SK-N-SH treated with all-trans-retinoic acid at 6 μM for 48 hours (cell line): ENCODE measurements around the gene TBXAS1.

ENCODE experiments used
- ATAC-seq: fragments of 200-7000 bp; cut with Tn5 transposase; 3 replicates; pipeline ENCODE4 v1.9.1; 2020; ENCODE audit warnings: mild to moderate bottlenecking, moderate library complexity
- ARNTL ChIP-seq: fragments of 450-650 bp; formaldehyde crosslinking; IDR thresholded peaks from 2 replicates; pipeline ENCODE4 v1.5.0; 2020; ENCODE audit warnings: low read depth, mild to moderate bottlenecking, moderate library complexity, borderline replicate concordance
- BACH2 ChIP-seq: fragments of 250-450 bp; sonication (Bioruptor Pico); IDR thresholded peaks from 2 replicates; pipeline ENCODE4 v1.9.0; 2021; ENCODE audit warnings: mild to moderate bottlenecking, borderline replicate concordance
- CREB5 ChIP-seq: fragments of 250-450 bp; sonication (Bioruptor Pico); IDR thresholded peaks from 2 replicates; pipeline ENCODE4 v1.5.1; 2020; ENCODE audit warnings: low read depth, mild to moderate bottlenecking, moderate library complexity
- CSDC2 ChIP-seq: fragments of 250-450 bp; sonication (Bioruptor Pico); IDR thresholded peaks from 2 replicates; pipeline ENCODE4 v1.5.0; 2020; ENCODE audit warnings: mild to moderate bottlenecking, moderate library complexity
- CSRNP3 ChIP-seq: fragments of 250-450 bp; sonication (Bioruptor Pico); IDR thresholded peaks from 2 replicates; pipeline ENCODE4 v1.5.1; 2021; ENCODE audit warnings: mild to moderate bottlenecking, moderate library complexity
- ESRRG ChIP-seq: fragments of 250-450 bp; sonication (Bioruptor Pico); IDR thresholded peaks from 2 replicates; pipeline ENCODE4 v1.6.1; 2021; ENCODE audit warnings: mild to moderate bottlenecking
- GLIS3 ChIP-seq: fragments of 250-450 bp; sonication (Bioruptor Pico); IDR thresholded peaks from 2 replicates; pipeline ENCODE4 v1.5.0; 2020; ENCODE audit warnings: mild to moderate bottlenecking, moderate library complexity
- ISL1 ChIP-seq: fragments of 250-450 bp; sonication (Bioruptor Pico); IDR thresholded peaks from 2 replicates; pipeline ENCODE4 v2.1.2; 2022; ENCODE audit warnings: mild to moderate bottlenecking, moderate library complexity
- OSR1 ChIP-seq: fragments of 250-450 bp; sonication (Bioruptor Pico); IDR thresholded peaks from 2 replicates; pipeline ENCODE4 v1.8.0; 2022; ENCODE audit warnings: moderate library complexity, mild to moderate bottlenecking, inconsistent platforms
- PATZ1 ChIP-seq: fragments of 250-450 bp; sonication (Bioruptor Pico); IDR thresholded peaks from 2 replicates; pipeline ENCODE4 v1.8.0; 2020; ENCODE audit warnings: mild to moderate bottlenecking, moderate library complexity, borderline replicate concordance
- PPARA ChIP-seq: fragments of 250-450 bp; sonication (Bioruptor Pico); IDR thresholded peaks from 2 replicates; pipeline ENCODE4 v1.5.0; 2020; ENCODE audit warnings: mild to moderate bottlenecking, borderline replicate concordance
- RARB ChIP-seq: fragments of 250-450 bp; sonication (Bioruptor Pico); IDR thresholded peaks from 2 replicates; pipeline ENCODE4 v1.8.0; 2021; ENCODE audit warnings: mild to moderate bottlenecking, moderate library complexity
- SNAI2 ChIP-seq: fragments of 250-450 bp; sonication (Bioruptor Pico); IDR thresholded peaks from 2 replicates; pipeline ENCODE4 v1.5.0; 2020; ENCODE audit warnings: mild to moderate bottlenecking, moderate library complexity
- TCF4 ChIP-seq: fragments of 250-450 bp; sonication (Bioruptor Pico); IDR thresholded peaks from 2 replicates; pipeline ENCODE4 v1.8.0; 2021; ENCODE audit warnings: mild to moderate bottlenecking, moderate library complexity, borderline replicate concordance
- TOX ChIP-seq: fragments of 250-450 bp; sonication (Bioruptor Pico); IDR thresholded peaks from 2 replicates; pipeline ENCODE4 v1.8.0; 2021; ENCODE audit warnings: mild to moderate bottlenecking, moderate library complexity, borderline replicate concordance
- TSHZ2 ChIP-seq: fragments of 250-450 bp; sonication (Bioruptor Pico); IDR thresholded peaks from 2 replicates; pipeline ENCODE4 v1.5.0; 2020; ENCODE audit warnings: mild to moderate bottlenecking, moderate library complexity
- ZC3H10 ChIP-seq: fragments of 250-450 bp; sonication (Bioruptor Pico); IDR thresholded peaks from 2 replicates; pipeline ENCODE4 v1.5.1; 2021; ENCODE audit warnings: mild to moderate bottlenecking, moderate library complexity
- ZFP3 ChIP-seq: fragments of 250-450 bp; sonication (Bioruptor Pico); IDR thresholded peaks from 2 replicates; pipeline ENCODE4 v1.5.0; 2020; ENCODE audit warnings: mild to moderate bottlenecking, moderate library complexity
- ZFP30 ChIP-seq: fragments of 450-650 bp; formaldehyde crosslinking; IDR thresholded peaks from 2 replicates; pipeline ENCODE4 v1.5.0; 2022; ENCODE audit warnings: mild to moderate bottlenecking, moderate library complexity
- ZNF565 ChIP-seq: fragments of 450-650 bp; formaldehyde crosslinking; conservative IDR thresholded peaks from 2 replicates; pipeline ENCODE4 v1.5.0; 2020; ENCODE audit warnings: low read depth, mild to moderate bottlenecking, moderate library complexity
- ZNF70 ChIP-seq: fragments of 450-650 bp; formaldehyde crosslinking; IDR thresholded peaks from 2 replicates; pipeline ENCODE4 v1.5.0; 2020; ENCODE audit warnings: mild to moderate bottlenecking, moderate library complexity
- ZNF8 ChIP-seq: fragments of 450-650 bp; formaldehyde crosslinking; IDR thresholded peaks from 2 replicates; pipeline ENCODE4 v1.5.0; 2020; ENCODE audit warnings: mild to moderate bottlenecking, moderate library complexity

TBXAS1 gene

GRCh38 chr7:139913021-139913844 lies 84.2 kb downstream of the TBXAS1 start:
- no peak for TF ChIP-seq BACH2 (CRISPR knock-in tag)
- TF ChIP-seq TOX: no peak
- TF ChIP-seq ISL1 (CRISPR knock-in tag): no peak
- no peak for TF ChIP-seq RARB (CRISPR knock-in tag)
- no peak for TF ChIP-seq ZNF70 (CRISPR knock-in tag)
- TF ChIP-seq ZNF565: no peak
- TF ChIP-seq TSHZ2 (CRISPR knock-in tag): no peak
- TF ChIP-seq OSR1 (CRISPR knock-in tag): no peak
- no peak for TF ChIP-seq TCF4 (CRISPR knock-in tag)
- TF ChIP-seq SNAI2 (CRISPR knock-in tag): no peak
- TF ChIP-seq ESRRG (CRISPR knock-in tag): no peak
- no peak for TF ChIP-seq ZFP30
- no peak for TF ChIP-seq CSDC2 (CRISPR knock-in tag)
- no peak for TF ChIP-seq ZFP3
- no peak for TF ChIP-seq CREB5 (CRISPR knock-in tag)
- TF ChIP-seq ZC3H10 (CRISPR knock-in tag): no peak
- TF ChIP-seq PPARA (CRISPR knock-in tag): no peak
- TF ChIP-seq ZNF8: no peak
- no peak for TF ChIP-seq PATZ1 (CRISPR knock-in tag)
- no peak for TF ChIP-seq ARNTL (CRISPR knock-in tag)
- no peak for ATAC-seq

- TF ChIP-seq PPARA (CRISPR knock-in tag) (no peak), TOX (no peak), ZNF8 (no peak), ISL1 (CRISPR knock-in tag) (no peak)
- no peak for ATAC-seq
Measured at GRCh38 chr7:139913845-139914135, 84.7 kb downstream of the TBXAS1 start.

GRCh38 chr7:139914306-139915267 lies 85.5 kb downstream of the TBXAS1 start:
- ATAC-seq: no peak
- TF ChIP-seq TSHZ2 (CRISPR knock-in tag) (no peak), GLIS3 (CRISPR knock-in tag) (no peak), CSRNP3 (CRISPR knock-in tag) (no peak), TCF4 (CRISPR knock-in tag) (no peak), CREB5 (CRISPR knock-in tag) (no peak), SNAI2 (CRISPR knock-in tag) (no peak), OSR1 (CRISPR knock-in tag) (no peak), ESRRG (CRISPR knock-in tag) (no peak), ZFP3 (no peak), ZNF565 (no peak), ZFP30 (no peak), CSDC2 (CRISPR knock-in tag) (no peak), RARB (CRISPR knock-in tag) (no peak)
